ENCODE results near the gene TRAF3IP1. TPM values are rescaled to one million over a fixed set of nuclear protein-coding genes. Genes with fewer than 3 reads are reported as not detected.

TRAF3IP1 gene
- total and polyA plus RNA-seq, 2 donors (not counting 1 experiment from before 2014, with no cell fraction given) = 3.9 to 9.2 TPM

- H3K9me3 ChIP-seq (ENCODE audit: control insufficient read depth, insufficient read depth, low read depth, low read length) = no peaks in the 10 kb centered on the region
- H3K79me2 ChIP-seq (ENCODE audit: control insufficient read depth, insufficient read depth, low read length) = no peaks in the 10 kb centered on the region
- no peak overlapping the region for H3K27ac ChIP-seq (ENCODE audit: insufficient read depth, low read length)
- H2AFZ ChIP-seq (ENCODE audit: low read length) = no peak overlapping the region
- peaks cover 17% of the 10 kb centered on the region for H3K4me1 ChIP-seq (ENCODE audit: control insufficient read depth, extremely low read depth, insufficient read depth, low read length)
- no peak for TF ChIP-seq EZH2 (IDR thresholded peaks at IDR 0.05; ENCODE audit: low read length, missing control alignments)
- TF ChIP-seq, protein P1, sequence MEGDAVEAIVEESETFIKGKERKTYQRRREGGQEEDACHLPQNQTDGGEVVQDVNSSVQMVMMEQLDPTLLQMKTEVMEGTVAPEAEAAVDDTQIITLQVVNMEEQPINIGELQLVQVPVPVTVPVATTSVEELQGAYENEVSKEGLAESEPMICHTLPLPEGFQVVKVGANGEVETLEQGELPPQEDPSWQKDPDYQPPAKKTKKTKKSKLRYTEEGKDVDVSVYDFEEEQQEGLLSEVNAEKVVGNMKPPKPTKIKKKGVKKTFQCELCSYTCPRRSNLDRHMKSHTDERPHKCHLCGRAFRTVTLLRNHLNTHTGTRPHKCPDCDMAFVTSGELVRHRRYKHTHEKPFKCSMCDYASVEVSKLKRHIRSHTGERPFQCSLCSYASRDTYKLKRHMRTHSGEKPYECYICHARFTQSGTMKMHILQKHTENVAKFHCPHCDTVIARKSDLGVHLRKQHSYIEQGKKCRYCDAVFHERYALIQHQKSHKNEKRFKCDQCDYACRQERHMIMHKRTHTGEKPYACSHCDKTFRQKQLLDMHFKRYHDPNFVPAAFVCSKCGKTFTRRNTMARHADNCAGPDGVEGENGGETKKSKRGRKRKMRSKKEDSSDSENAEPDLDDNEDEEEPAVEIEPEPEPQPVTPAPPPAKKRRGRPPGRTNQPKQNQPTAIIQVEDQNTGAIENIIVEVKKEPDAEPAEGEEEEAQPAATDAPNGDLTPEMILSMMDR (conservative IDR thresholded peaks at IDR 0.05 in 1 of 2, IDR thresholded peaks at IDR 0.05 in 1 of 2; ENCODE audit: low read depth in 1 of 2, low read length in 2 of 2) = no peak
- no peak overlapping the region for H3K4me3 ChIP-seq (replicated peaks in 1 of 4; ENCODE audit: control extremely low read depth in 1 of 4, insufficient read depth in 1 of 4, low read depth in 3 of 4, low read length in 4 of 4)
- H3K27me3 ChIP-seq (ENCODE audit: control insufficient read depth, insufficient read depth, low read length) = peaks cover 4% of the 10 kb centered on the region
- DNase-seq (ENCODE audit: low read depth in 2 of 2) = no peak
- H3K9ac ChIP-seq (ENCODE audit: insufficient read depth, low read length) = no peak overlapping the region
- no peak overlapping the region for H3K4me2 ChIP-seq (ENCODE audit: extremely low read depth, insufficient read depth, low read length)
- H3K36me3 ChIP-seq (ENCODE audit: control insufficient read depth, insufficient read depth, low read length) = no peaks in the 10 kb centered on the region
- H4K20me1 ChIP-seq (ENCODE audit: control insufficient read depth, extremely low read depth, insufficient read depth, low read length) = no peaks in the 10 kb centered on the region
Measured at GRCh38 chr2:238290715-238291549, 29.4 kb upstream of the TRAF3IP1 start.

- H3K9ac ChIP-seq (ENCODE audit: insufficient read depth, low read length) = no peak overlapping the region
- H3K9me3 ChIP-seq (ENCODE audit: control insufficient read depth, insufficient read depth, low read depth, low read length) = no peaks in the 10 kb centered on the region
- no peak for DNase-seq (ENCODE audit: low read depth in 2 of 2)
- H3K79me2 ChIP-seq (ENCODE audit: control insufficient read depth, insufficient read depth, low read length) = no peaks in the 10 kb centered on the region
- TF ChIP-seq, protein P1 (conservative IDR thresholded peaks at IDR 0.05 in 1 of 2, IDR thresholded peaks at IDR 0.05 in 1 of 2; ENCODE audit: low read depth in 1 of 2, low read length in 2 of 2) = no peak
- TF ChIP-seq EZH2 (IDR thresholded peaks at IDR 0.05; ENCODE audit: low read length, missing control alignments) = no peak
- no peaks in the 10 kb centered on the region for H4K20me1 ChIP-seq (ENCODE audit: control insufficient read depth, extremely low read depth, insufficient read depth, low read length)
- H2AFZ ChIP-seq (ENCODE audit: low read length) = no peak overlapping the region
- H3K27me3 ChIP-seq (ENCODE audit: control insufficient read depth, insufficient read depth, low read length) = peaks cover 4% of the 10 kb centered on the region
- no peak overlapping the region for H3K4me3 ChIP-seq (replicated peaks in 1 of 4; ENCODE audit: control extremely low read depth in 1 of 4, insufficient read depth in 1 of 4, low read depth in 3 of 4, low read length in 4 of 4)
- H3K36me3 ChIP-seq (ENCODE audit: control insufficient read depth, insufficient read depth, low read length) = no peaks in the 10 kb centered on the region
- peaks cover 10% of the 10 kb centered on the region for H3K4me1 ChIP-seq (ENCODE audit: control insufficient read depth, extremely low read depth, insufficient read depth, low read length)
- H3K27ac ChIP-seq (ENCODE audit: insufficient read depth, low read length) = no peak overlapping the region
- no peak overlapping the region for H3K4me2 ChIP-seq (ENCODE audit: extremely low read depth, insufficient read depth, low read length)
Measured at GRCh38 chr2:238291550-238292281, 28.6 kb upstream of the TRAF3IP1 start.

DNA sequence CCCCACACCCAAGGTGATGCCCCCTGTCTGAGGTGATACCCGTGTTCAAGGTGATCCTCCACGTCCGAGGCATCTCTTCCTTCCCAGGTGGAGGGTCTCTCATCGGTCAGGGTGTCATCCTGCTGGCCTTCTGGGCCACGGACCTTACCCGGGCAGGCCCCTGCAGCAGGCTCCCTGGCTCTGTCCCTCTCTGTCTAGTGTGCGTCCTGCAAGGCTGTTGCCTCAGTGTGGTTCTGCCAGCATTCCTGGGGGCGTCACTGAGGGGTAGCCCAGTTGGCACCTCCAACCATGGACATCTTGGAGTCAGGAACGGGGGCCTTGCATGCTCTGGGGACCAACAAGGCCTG is 26.3 kb upstream of the TRAF3IP1 start:
- no peak for TF ChIP-seq EZH2 (IDR thresholded peaks at IDR 0.05; ENCODE audit: low read length, missing control alignments)
- TF ChIP-seq, protein P1 (conservative IDR thresholded peaks at IDR 0.05 in 1 of 2, IDR thresholded peaks at IDR 0.05 in 1 of 2; ENCODE audit: low read depth in 1 of 2, low read length in 2 of 2) = no peak
- H3K4me2 ChIP-seq (ENCODE audit: extremely low read depth, insufficient read depth, low read length) = no peak overlapping the region
- H4K20me1 ChIP-seq (ENCODE audit: control insufficient read depth, extremely low read depth, insufficient read depth, low read length) = no peaks in the 10 kb centered on the region
- no peaks in the 10 kb centered on the region for H3K9me3 ChIP-seq (ENCODE audit: control insufficient read depth, insufficient read depth, low read depth, low read length)
- H3K4me1 ChIP-seq (ENCODE audit: control insufficient read depth, extremely low read depth, insufficient read depth, low read length) = peaks cover 2% of the 10 kb centered on the region
- no peaks in the 10 kb centered on the region for H3K79me2 ChIP-seq (ENCODE audit: control insufficient read depth, insufficient read depth, low read length)
- no peak overlapping the region for H2AFZ ChIP-seq (ENCODE audit: low read length)
- no peak overlapping the region for H3K27ac ChIP-seq (ENCODE audit: insufficient read depth, low read length)
- DNase-seq (ENCODE audit: low read depth in 2 of 2) = no peak
- H3K27me3 ChIP-seq (ENCODE audit: control insufficient read depth, insufficient read depth, low read length) = peaks cover 9% of the 10 kb centered on the region
- H3K9ac ChIP-seq (ENCODE audit: insufficient read depth, low read length) = no peak overlapping the region
- H3K4me3 ChIP-seq (replicated peaks in 1 of 4; ENCODE audit: control extremely low read depth in 1 of 4, insufficient read depth in 1 of 4, low read depth in 3 of 4, low read length in 4 of 4) = no peak overlapping the region
- H3K36me3 ChIP-seq (ENCODE audit: control insufficient read depth, insufficient read depth, low read length) = no peaks in the 10 kb centered on the region
